ENCODE measurements around the gene CTCF.

CTCF gene

DNA sequence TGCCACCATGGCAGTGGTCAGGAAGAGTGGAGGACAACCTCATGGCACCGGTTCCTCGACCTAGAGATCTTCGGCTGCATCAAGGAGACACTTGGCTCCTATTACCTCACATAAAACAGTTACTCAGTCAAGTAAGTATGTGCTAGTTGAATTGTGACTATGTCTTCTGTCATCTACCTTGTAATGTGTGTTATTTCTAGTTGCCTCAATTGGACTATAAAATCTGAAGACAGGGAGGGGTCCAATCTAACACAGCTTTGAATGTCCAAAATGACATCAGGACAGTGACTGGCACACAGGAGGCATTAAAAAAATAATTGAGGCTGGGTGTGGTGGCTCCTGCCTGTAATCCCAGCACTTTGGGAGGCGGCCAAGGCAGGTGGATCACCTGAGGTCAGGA is 121.4 kb downstream of the CTCF start:
- H3K4me3 ChIP-seq (ENCODE audit: control insufficient read depth, low read depth, low read length) = no peak overlapping the region

DNA sequence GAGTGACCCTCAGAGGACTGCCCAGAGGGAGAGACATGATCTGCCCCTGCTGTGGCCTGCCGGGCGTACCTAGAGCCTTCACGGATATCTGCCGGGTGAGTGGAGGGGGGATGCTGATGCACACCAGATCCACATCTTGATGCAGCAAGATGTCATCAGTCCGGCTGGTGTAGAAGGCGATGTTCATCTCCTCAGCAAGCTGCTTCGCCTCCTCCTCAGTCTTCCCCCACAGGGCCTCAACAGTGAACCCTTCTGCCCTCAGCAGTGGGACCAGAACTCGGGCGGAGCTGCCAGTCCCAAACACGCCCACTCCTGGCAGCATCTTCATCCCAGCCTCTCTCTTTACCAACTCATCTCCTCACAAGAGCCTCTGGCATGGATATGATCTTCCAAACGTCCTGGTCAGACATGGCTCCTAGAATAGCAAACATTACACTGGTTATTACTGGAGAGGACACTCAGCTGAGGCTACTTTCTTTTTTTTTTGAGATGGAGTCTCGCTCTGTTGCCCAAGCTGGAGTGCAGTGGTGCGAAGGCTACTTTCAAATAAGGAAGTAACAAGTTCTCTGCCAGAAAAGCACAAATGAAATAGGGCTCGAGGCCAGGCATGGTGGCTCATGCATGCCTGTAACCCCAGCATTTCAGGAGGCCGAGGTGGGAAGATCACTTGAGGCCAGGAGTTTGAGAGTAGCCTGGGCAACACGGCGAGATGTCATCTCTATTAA is 123.2 kb downstream of the CTCF start:
- no peak for DNase-seq (ENCODE audit: low read depth)
- H3K4me3 ChIP-seq (ENCODE audit: control insufficient read depth, low read depth, low read length) = no peak overlapping the region
- TF ChIP-seq, protein P1, sequence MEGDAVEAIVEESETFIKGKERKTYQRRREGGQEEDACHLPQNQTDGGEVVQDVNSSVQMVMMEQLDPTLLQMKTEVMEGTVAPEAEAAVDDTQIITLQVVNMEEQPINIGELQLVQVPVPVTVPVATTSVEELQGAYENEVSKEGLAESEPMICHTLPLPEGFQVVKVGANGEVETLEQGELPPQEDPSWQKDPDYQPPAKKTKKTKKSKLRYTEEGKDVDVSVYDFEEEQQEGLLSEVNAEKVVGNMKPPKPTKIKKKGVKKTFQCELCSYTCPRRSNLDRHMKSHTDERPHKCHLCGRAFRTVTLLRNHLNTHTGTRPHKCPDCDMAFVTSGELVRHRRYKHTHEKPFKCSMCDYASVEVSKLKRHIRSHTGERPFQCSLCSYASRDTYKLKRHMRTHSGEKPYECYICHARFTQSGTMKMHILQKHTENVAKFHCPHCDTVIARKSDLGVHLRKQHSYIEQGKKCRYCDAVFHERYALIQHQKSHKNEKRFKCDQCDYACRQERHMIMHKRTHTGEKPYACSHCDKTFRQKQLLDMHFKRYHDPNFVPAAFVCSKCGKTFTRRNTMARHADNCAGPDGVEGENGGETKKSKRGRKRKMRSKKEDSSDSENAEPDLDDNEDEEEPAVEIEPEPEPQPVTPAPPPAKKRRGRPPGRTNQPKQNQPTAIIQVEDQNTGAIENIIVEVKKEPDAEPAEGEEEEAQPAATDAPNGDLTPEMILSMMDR (conservative IDR thresholded peaks at IDR 0.05; ENCODE audit: control insufficient read depth, insufficient read depth, low read depth, low read length) = no peak

More for the DNA sequence above, 121.4 kb downstream of the CTCF start:
- TF ChIP-seq, protein P1 (conservative IDR thresholded peaks at IDR 0.05; ENCODE audit: control insufficient read depth, insufficient read depth, low read depth, low read length) = no peak
- DNase-seq (ENCODE audit: low read depth) = no peak

All from fibroblast of mammary gland (primary cell).